ENCODE data around the gene CSHL1. TPM values are rescaled to one million over a fixed set of nuclear protein-coding genes. Genes with fewer than 3 reads are reported as not detected.

CSHL1 gene
- total and polyA plus RNA-seq, 2 donors from 2014 or later, result not detected

DNA sequence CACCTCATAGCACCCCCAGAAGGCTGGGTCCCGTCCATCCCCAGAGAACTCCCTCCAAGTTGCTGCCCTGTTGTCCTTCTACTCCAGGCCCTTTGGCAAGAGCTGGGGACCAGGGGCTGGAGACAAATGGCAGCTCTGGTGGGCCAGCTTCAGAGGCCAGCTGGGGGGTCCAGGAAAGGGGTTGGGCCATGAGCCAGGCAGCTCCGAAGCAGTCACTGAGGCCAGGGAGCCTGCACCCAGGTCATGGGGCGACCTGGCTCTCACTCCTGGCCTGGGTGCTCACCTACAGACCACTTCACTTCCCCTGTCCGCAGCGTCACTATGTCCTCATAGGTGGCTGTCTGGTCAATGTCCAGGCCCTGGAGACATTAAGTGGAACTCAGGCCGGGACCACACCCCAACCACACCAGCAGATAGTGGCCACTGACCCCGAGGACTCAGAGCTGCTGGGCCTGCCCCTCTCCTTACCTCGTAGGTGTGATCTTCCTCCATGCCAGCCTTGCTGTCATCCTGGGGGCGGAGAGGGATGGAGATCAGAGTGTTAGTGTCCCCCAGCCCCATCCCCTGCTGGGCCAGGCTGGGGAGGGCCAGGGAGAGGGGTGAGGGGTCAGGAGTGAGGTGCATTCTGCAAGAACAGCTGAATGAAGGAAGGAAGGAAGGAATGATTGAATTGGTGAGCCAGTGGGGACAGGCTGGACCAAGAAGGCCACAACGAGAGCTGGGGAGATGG, 18.1 kb upstream of the CSHL1 start:
- no peak overlapping the region for H3K9ac ChIP-seq (ENCODE audit: low read length in 3 of 3)
- no peak for FAIRE-seq
- intact Hi-C loops (cut with DNase I), result no loop called here
- H3K4me3 ChIP-seq (ENCODE audit: low read length in 3 of 3), result no peak overlapping the region
- no peak overlapping the region for H3K27ac ChIP-seq (ENCODE audit: low read depth in 2 of 2, low read length in 2 of 2)
- H3K27me3 ChIP-seq (ENCODE audit: control insufficient read depth, insufficient read depth, low read length), result no peaks in the 10 kb centered on the region
- peaks cover 0 to 6% (median 0%) of the 10 kb centered on the region in 3 donors for H3K4me1 ChIP-seq (ENCODE audit: control insufficient read depth in 2 of 3, insufficient read depth in 2 of 3, low read depth in 1 of 3, low read length in 3 of 3)
- DNase-seq, result peak in 1 of 5 donors; percentile 56
- TF ChIP-seq, protein P1, sequence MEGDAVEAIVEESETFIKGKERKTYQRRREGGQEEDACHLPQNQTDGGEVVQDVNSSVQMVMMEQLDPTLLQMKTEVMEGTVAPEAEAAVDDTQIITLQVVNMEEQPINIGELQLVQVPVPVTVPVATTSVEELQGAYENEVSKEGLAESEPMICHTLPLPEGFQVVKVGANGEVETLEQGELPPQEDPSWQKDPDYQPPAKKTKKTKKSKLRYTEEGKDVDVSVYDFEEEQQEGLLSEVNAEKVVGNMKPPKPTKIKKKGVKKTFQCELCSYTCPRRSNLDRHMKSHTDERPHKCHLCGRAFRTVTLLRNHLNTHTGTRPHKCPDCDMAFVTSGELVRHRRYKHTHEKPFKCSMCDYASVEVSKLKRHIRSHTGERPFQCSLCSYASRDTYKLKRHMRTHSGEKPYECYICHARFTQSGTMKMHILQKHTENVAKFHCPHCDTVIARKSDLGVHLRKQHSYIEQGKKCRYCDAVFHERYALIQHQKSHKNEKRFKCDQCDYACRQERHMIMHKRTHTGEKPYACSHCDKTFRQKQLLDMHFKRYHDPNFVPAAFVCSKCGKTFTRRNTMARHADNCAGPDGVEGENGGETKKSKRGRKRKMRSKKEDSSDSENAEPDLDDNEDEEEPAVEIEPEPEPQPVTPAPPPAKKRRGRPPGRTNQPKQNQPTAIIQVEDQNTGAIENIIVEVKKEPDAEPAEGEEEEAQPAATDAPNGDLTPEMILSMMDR (IDR thresholded peaks at IDR 0.05; ENCODE audit: borderline replicate concordance, extremely low read depth, insufficient read depth), result no peak
- H3K36me3 ChIP-seq (ENCODE audit: control insufficient read depth in 2 of 3, insufficient read depth in 3 of 3, low read length in 3 of 3), result no peaks in the 10 kb centered on the region
- no peaks in the 10 kb centered on the region for H3K9me3 ChIP-seq (ENCODE audit: control insufficient read depth in 2 of 3, insufficient read depth in 1 of 3, low read length in 3 of 3)

DNA sequence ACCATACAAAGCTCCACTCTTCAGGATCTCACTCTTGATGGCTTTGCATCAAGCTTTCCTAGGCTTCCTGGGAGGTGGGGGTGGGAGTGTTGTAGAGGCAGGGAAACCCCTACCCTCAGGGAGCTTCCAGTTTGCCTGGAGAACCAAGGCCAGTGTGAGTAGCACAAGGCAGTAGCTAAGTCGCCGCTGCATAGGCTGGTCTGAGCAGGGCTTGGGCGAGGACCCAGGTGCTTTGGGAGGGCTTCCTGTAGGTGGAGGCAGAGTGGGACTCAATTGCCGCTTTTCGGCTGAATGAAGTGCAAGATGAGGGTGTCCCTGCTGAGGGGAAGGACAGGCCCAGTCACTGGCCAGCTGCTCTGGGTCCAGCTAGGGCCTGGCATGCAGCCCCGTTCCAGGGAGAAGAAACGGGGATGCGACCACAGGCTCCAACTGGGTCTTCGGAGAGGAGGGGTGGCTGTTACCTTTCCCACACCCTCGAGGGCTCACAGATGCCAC, 17.2 kb upstream of the CSHL1 start:
- DNase-seq (peak in 2 of 5 donors; percentile 19 to 38), FAIRE-seq (no peak)
- Histone ChIP-seq H3K4me3 (ENCODE audit: low read length in 3 of 3) (no peak overlapping the region), H3K4me1 (ENCODE audit: control insufficient read depth in 2 of 3, insufficient read depth in 2 of 3, low read depth in 1 of 3, low read length in 3 of 3) (peaks cover 0 to 6% (median 0%) of the 10 kb centered on the region in 3 donors), H3K9me3 (ENCODE audit: control insufficient read depth in 2 of 3, insufficient read depth in 1 of 3, low read length in 3 of 3) (no peaks in the 10 kb centered on the region), H3K9ac (ENCODE audit: low read length in 3 of 3) (no peak overlapping the region), H3K27ac (ENCODE audit: low read depth in 2 of 2, low read length in 2 of 2) (no peak overlapping the region), H3K36me3 (ENCODE audit: control insufficient read depth in 2 of 3, insufficient read depth in 3 of 3, low read length in 3 of 3) (no peaks in the 10 kb centered on the region), H3K27me3 (ENCODE audit: control insufficient read depth, insufficient read depth, low read length) (no peaks in the 10 kb centered on the region)
- intact Hi-C loops (cut with DNase I), result no loop called here
- TF ChIP-seq, protein P1 (IDR thresholded peaks at IDR 0.05; ENCODE audit: borderline replicate concordance, extremely low read depth, insufficient read depth), result no peak

DNA sequence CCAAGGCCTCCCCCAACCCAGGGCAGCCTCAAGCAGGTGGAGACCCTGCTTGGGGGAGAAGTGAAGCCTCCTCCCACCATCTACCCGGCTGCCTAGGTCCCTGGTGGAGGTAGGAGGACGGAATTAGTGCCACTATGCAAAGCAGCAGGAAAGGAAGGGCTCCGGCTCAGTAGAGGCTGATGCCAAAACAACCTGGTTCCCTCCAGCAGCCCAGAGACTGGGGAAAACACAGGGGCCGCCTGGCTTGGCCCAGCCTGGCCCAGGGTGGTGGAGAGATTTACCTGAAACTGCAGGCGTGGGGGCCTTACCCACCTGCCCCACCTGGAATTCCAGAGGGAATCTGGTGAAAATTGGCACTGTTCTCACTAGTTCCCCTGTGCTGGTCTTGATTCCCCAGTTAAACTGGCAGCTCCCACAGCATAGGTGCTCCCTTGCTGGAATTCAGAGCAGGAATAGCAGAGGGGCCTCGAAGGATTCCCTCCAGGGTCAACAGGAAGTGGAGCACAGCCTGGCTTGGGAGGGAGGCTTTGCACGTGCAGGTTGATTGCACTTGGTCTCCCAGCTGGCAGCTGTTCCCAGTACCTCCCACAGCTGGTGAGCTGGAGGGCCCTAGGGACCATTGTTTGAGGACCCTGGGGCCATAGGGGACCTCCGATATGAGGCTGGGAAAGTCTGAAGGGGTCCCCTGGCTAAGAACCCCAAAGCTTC, 16.6 kb upstream of the CSHL1 start:
- no peak overlapping the region for H3K9ac ChIP-seq (ENCODE audit: low read length in 3 of 3)
- no peak overlapping the region for H3K4me3 ChIP-seq (ENCODE audit: low read length in 3 of 3)
- H3K4me1 ChIP-seq (ENCODE audit: control insufficient read depth in 2 of 3, insufficient read depth in 2 of 3, low read depth in 1 of 3, low read length in 3 of 3), result peaks cover 0 to 6% (median 0%) of the 10 kb centered on the region in 3 donors
- no peaks in the 10 kb centered on the region for H3K9me3 ChIP-seq (ENCODE audit: control insufficient read depth in 2 of 3, insufficient read depth in 1 of 3, low read length in 3 of 3)
- DNase-seq (peak in 3 of 5 donors; percentile 21 to 51 (median 37)), FAIRE-seq (no peak)
- H3K36me3 ChIP-seq (ENCODE audit: control insufficient read depth in 2 of 3, insufficient read depth in 3 of 3, low read length in 3 of 3), result no peaks in the 10 kb centered on the region
- TF ChIP-seq, protein P1 (IDR thresholded peaks at IDR 0.05; ENCODE audit: borderline replicate concordance, extremely low read depth, insufficient read depth), result no peak
- H3K27me3 ChIP-seq (ENCODE audit: control insufficient read depth, insufficient read depth, low read length), result no peaks in the 10 kb centered on the region
- intact Hi-C loops (cut with DNase I), result no loop called here
- no peak overlapping the region for H3K27ac ChIP-seq (ENCODE audit: low read depth in 2 of 2, low read length in 2 of 2)

Data from kidney (tissue), 14 donors.